ENCODE results near the gene TAOK3. TPM values are rescaled to one million over a fixed set of nuclear protein-coding genes. Genes with fewer than 3 reads are reported as not detected.

The TAOK3 gene
- total RNA-seq: 20.7 and 21.9 TPM in 2 replicates

DNA sequence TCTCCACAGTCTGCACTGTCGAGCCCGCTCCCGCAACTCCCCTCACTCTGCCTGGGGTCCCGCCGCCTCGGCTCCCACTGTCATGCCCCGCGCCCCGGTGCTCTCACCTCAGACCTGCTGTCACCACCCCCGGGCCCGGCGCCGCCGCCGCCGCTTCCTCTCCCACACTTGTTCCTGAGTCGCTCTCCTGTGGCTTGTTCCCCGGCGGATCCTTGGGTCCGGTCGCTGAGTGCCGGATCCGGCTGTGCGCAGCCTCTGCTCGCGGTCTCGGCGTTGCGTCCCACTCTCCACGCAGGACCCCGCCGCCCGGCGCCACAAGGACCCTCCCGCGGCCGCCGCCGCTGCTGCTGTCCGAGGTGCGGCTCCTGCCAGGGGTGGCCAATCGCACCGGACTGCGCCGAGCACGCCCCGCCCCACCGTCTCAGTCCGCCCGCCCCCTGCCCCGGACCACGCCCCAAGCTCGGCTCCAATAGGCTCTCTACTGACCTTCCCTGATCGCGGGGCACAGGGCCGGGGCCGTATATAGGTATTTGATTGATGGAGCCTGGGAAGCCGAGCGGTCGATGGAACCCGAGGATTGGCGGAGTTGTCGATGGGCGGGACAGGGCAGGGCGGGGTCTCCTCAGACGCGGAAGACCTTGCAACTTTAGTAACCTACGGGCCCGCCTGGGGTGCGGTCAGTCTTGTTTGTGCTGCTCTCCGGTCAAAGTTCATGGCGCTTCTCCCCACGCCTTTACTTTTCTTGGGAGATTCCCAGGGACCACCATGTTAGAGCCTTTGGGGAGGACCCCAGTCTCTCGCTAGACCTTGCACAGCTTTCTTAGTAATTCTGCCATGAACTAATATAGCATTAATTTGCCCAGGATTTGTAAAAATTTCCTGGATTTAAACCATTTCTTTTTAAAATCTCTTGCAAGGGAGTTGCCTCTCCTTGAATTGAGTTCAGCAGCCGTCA lies at the start of gene TAOK3:
Gene TAOK3, minus strand, starts transcription at position 367 of the 955 bp plus-strand sequence. CDS start 117,340 bp downstream, outside the sequence.

DNA sequence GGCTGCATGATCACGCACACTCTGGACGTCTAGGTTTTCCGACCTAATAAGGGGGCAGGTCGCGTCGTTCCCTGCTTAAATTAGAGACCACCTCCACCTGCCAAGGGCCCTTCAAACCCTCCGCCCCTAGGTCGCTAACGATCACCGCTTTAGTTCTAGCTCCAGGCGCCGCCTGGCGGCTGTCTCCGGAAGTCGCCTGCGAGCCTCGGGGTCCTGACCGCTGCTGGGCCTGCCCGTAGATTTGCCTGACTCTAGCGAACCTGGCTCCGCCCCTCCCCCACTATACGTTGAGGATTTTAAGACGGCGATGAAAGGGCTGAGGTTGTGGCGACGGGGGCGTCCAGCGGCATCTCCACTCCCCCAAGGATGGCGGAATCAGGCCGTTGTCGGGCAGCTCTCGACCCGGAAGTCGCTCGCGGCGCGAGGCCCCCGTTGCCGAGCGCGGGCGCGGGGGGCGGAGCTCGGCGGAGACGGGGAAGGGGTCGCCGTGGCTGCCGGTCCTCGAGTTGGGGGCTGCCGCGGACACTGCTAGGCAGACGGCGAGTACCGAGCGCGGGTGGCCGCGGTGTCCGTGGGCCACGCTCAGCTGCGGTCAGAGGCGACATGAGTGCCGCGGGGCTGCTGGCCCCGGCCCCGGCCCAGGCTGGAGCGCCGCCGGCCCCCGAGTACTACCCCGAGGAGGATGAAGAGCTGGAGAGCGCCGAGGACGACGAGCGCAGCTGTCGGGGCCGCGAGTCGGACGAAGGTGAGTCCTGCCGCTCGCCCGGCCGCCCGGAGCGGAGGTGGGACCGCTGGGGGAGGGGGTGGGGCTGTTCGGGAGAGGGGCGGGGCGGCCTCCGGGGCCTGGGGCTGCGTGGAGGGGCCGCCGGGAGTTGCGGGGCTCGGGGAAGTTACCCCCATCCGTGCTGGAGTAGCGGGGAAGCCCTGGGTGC lies 3.6 kb upstream of the TAOK3 start, which contains the start of gene SUDS3:
Gene SUDS3, plus strand, starts transcription at position 467 of the 932 bp plus-strand sequence. Its CDS starts 137 bp downstream, at position 604.

DNA sequence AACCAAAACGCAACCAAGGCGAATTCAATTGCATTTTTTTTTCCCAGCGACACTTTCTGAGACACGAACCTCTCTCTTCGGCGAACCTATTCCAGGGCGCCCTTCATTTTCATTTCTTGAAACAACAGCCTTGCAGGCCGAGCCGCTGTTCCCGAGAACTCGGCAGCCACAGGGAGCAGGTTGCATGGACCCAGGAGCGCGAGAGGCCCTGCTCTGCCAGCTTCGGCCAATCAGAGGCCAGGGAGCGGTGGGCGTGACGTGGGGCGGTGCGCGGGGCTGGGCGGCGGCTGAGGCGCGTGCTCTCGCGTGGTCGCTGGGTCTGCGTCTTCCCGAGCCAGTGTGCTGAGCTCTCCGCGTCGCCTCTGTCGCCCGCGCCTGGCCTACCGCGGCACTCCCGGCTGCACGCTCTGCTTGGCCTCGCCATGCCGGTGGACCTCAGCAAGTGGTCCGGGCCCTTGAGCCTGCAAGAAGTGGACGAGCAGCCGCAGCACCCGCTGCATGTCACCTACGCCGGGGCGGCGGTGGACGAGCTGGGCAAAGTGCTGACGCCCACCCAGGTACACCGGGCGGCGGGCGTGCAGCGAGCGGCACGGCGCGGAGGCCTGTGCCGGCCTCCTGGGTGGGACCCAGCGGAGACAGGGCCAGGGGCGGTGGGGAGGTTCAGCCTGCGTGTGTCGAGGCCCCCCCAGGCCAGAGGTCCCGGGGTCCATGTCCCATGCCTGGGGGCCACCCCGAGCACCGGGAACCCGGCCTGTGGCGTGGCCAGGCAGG lies 236.7 kb downstream of the TAOK3 start, which contains the start of gene PEBP1:
Gene PEBP1, plus strand, starts transcription at position 337 of the 771 bp plus-strand sequence. Its CDS starts 86 bp downstream, at position 423.

DNA sequence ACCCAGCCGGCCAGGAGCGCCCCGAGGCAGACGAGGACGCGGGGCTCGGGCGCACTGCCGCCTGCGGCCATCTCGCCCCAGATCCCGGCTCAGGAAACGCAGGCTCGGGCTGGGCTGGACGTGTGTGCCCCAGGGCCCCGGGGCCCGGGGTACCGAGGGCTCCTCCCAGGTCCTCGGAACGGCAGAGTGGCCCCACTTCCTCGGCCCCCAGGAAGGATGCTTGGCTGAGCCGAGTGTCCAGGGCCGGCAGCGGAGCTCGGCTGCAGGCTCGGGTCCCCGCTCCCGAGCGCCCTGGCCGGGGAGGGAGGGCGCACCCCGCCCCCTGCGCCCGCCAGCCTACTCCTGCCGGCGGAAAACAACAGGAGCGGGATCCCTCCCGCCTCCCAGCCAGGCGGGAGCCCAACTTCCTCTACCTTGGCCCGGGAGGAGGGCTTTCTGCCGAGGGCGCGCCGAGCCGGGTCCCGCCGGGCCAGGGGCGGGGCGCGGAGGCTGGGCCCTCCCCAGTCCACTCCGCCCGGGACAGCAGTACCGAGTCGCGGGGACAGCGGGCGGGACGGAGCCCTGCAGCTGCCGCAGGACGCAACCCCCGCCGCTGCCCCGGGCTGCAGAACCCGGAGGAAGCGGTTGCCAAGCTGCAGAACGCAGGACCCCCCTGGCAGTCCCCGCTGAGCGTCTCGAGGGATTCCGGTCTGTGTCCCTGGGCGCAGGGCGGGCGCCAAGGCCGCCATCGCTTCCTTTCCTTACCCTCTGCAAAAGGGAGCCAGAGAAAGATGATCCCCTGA lies 268.9 kb downstream of the TAOK3 start, which contains the start of gene VSIG10:
Gene VSIG10, minus strand, starts transcription at position 411 of the 782 bp plus-strand sequence. Its CDS starts 340 bp downstream, at position 71.

Other genes starting within 250 kb of the TAOK3 start
- gene PEBP1, start 236.8 kb downstream of the TAOK3 start, total RNA-seq: 251 and 292 TPM in 2 replicates
- gene SUDS3, start 3.6 kb upstream of the TAOK3 start, total RNA-seq: 25.3 and 31.1 TPM in 2 replicates